K562 (cell line): Measurements from ENCODE around the gene RFT1. TPM values are rescaled to one million over a fixed set of nuclear protein-coding genes. Genes with fewer than 3 reads are reported as not detected.

Source experiments
- ATAC-seq: fragments of 200-7000 bp; cut with Tn5 transposase; 3 replicates; pipeline ENCODE4 v1.9.1; 2020; ENCODE audit warnings: moderate library complexity
- BruUV-seq: library from RNA; stranded (reverse); fragments of 400-500 nt; replicated peaks from 2 replicates; lab custom pipeline; 2021; lab: Mats Ljungman, UMichigan
- CTCF ChIA-PET: fragments of 300-600 bp; formaldehyde crosslinking; extraction: SDS; loops from one replicate; lab custom pipeline; 2021; ENCODE audit warnings: low intra/inter-chr PET ratio; lab: Yijun Ruan, JAX
- POLR2A ChIA-PET: fragments of 300-600, 350-650 bp; sonication (Branson Sonifier 250); formaldehyde crosslinking; extraction: SDS; loops from one replicate; lab custom pipeline; 2021; ENCODE audit warnings: antibody characterized with exemption, inconsistent platforms; lab: Yijun Ruan, JAX
- DNase-seq, 4 experiments: peaks; one replicate each; pipeline versions ENCODE4 v3.0.0 to v3.0.0-alpha.2; 2011 to 2018; ENCODE audit warnings: low spot score in 3 of 4, mixed read lengths in 3 of 4; ENCODE audit errors: extremely low read depth in 1 of 4
- FAIRE-seq: peaks from 2 replicates; lab custom pipeline; 2011; peaks lifted over from hg19 to GRCh38; lab: Jason Lieb, UNC
- H2AFZ ChIP-seq: 2 replicates; pipeline ENCODE4 v1.6.0; 2011; ENCODE audit warnings: low read depth, low read length, control low read depth, inconsistent platforms
- H3K27ac ChIP-seq: fragments of 200-600 bp; 3 replicates; pipeline ENCODE4 v1.8.0; 2011; ENCODE audit warnings: low read depth, mild to moderate bottlenecking, control low read depth, inconsistent platforms, low read length, moderate library complexity, mixed read lengths; ENCODE audit errors: extremely low read depth
- H3K27me3 ChIP-seq, 2 experiments: fragments of 300-600 bp in 1 of 2; 2 replicates in 1 of 2; 3 replicates in 1 of 2; pipeline versions ENCODE4 v1.6.0 to v1.8.0; 2011; ENCODE audit warnings: inconsistent platforms in 2 of 2, low read length in 2 of 2, mild to moderate bottlenecking in 1 of 2, mixed read lengths in 1 of 2, moderate library complexity in 1 of 2; ENCODE audit not compliant: control insufficient read depth in 2 of 2, insufficient read depth in 2 of 2
- H3K36me3 ChIP-seq: fragments of 300-600 bp; 3 replicates; pipeline ENCODE4 v1.8.0; 2011; ENCODE audit warnings: mild to moderate bottlenecking, low read length, inconsistent platforms; ENCODE audit not compliant: control insufficient read depth, insufficient read depth
- H3K4me1 ChIP-seq, 2 experiments: fragments of 200-600 bp in 1 of 2; replicated peaks in 1 of 2; 2 replicates in 1 of 2; 3 replicates in 1 of 2; pipeline versions ENCODE4 v1.5.1 to v1.8.0; 2011; ENCODE audit warnings: inconsistent platforms in 2 of 2, low read length in 2 of 2, mild to moderate bottlenecking in 1 of 2, mixed read lengths in 1 of 2, moderate library complexity in 1 of 2; ENCODE audit not compliant: control insufficient read depth in 2 of 2, insufficient read depth in 2 of 2
- H3K4me2 ChIP-seq: 2 replicates; pipeline ENCODE4 v1.6.1; 2011; ENCODE audit warnings: low read length, control low read depth, inconsistent platforms, mixed read lengths; ENCODE audit not compliant: insufficient read depth
- H3K4me3 ChIP-seq: fragments of 200-600 bp; sonication (generic), shearing (Covaris generic); 2 replicates; pipeline ENCODE4 v1.5.1; 2016; ENCODE audit warnings: control low read depth, inconsistent platforms
- H3K79me2 ChIP-seq: fragments of 200-600 bp; 3 replicates; pipeline ENCODE4 v1.8.0; 2011; ENCODE audit warnings: low read length, inconsistent platforms; ENCODE audit not compliant: control insufficient read depth, insufficient read depth
- H3K9ac ChIP-seq, 2 experiments: 2 replicates each; pipeline versions ENCODE4 v1.6.0 to v1.6.1; 2011; ENCODE audit warnings: low read depth in 2 of 2, low read length in 2 of 2, control low read depth in 1 of 2, inconsistent platforms in 1 of 2, mild to moderate bottlenecking in 1 of 2, mixed read lengths in 1 of 2; ENCODE audit not compliant: insufficient read depth in 1 of 2
- H3K9me1 ChIP-seq: one replicate; pipeline ENCODE4 v1.6.0; 2011; ENCODE audit warnings: inconsistent platforms, mild to moderate bottlenecking, low read length, moderate library complexity; ENCODE audit not compliant: control insufficient read depth, insufficient read depth
- H3K9me3 ChIP-seq: replicated peaks from 2 replicates; pipeline ENCODE4 v1.5.1; 2011; ENCODE audit warnings: low read depth, low read length, inconsistent platforms; ENCODE audit not compliant: control insufficient read depth, insufficient read depth
- H4K20me1 ChIP-seq: replicated peaks from 2 replicates; pipeline ENCODE4 v1.6.1; 2011; ENCODE audit warnings: low read length, inconsistent platforms, mixed read lengths; ENCODE audit not compliant: control insufficient read depth, insufficient read depth
- FIP1L1 ChIP-seq: fragments of 200-400 bp; formaldehyde crosslinking; IDR thresholded peaks from 2 replicates; pipeline ENCODE4 v1.6.1; 2018; ENCODE audit warnings: mild to moderate bottlenecking, low read depth, low read length; ENCODE audit not compliant: poor library complexity, severe bottlenecking
- HDGF ChIP-seq: fragments of 450-650 bp; IDR thresholded peaks from 2 replicates; pipeline ENCODE4 v1.6.1; 2016
- PHF21A ChIP-seq: fragments of 450-650 bp; IDR thresholded peaks from 2 replicates; pipeline ENCODE4 v1.6.1; 2017; ENCODE audit warnings: low read depth, borderline replicate concordance
- RBM15 ChIP-seq: fragments of 200-400 bp; formaldehyde crosslinking; IDR thresholded peaks from 2 replicates; pipeline ENCODE4 v1.6.1; 2018; ENCODE audit warnings: mild to moderate bottlenecking, low read length, moderate library complexity; ENCODE audit not compliant: insufficient read depth
- SREBF1 ChIP-seq: fragments of 150-350 bp; IDR thresholded peaks from 2 replicates; pipeline ENCODE4 v1.6.1; 2014; ENCODE audit warnings: antibody characterized with exemption, low read depth, low read length, borderline replicate concordance
- WGBS: fragments of 100-300 bp; shearing (Covaris generic); methylation state at CpG from one replicate; pipeline ENCODE4 v1.1.6; 2016; ENCODE audit warnings: low coverage, mixed read lengths; ENCODE audit not compliant: insufficient coverage; ENCODE audit errors: missing lambda C conversion rate; 5-methylcytosine and 5-hydroxymethylcytosine counted together
- in situ Hi-C: fragments of 300-500 bp; cut with MboI; formaldehyde crosslinking; loops from 4 replicates; pipeline ENCODE4 v1.15.0; 2018; ENCODE audit warnings: inconsistent platforms, mixed read lengths
- intact Hi-C: fragments of 100-400 bp; cut with micrococcal nuclease; formaldehyde crosslinking; loops from 2 replicates; pipeline ENCODE4 v1.14.2; 2022
- polyA plus RNA-seq, 8 experiments: library from polyadenylated mRNA; depleted of rRNA in 4 of 8; stranded (reverse) in 5 of 8; unstranded in 3 of 8; fragments of >200 nt; fragmentation: Nextera tagmentation in 2 of 8; fragmentation: Illumina TruSeq in 1 of 8; extraction: Ambion mirVana in 2 of 8; extraction: Trizol in 1 of 8; gene quantifications; 2 replicates each; pipeline versions ENCODE4 v1.2.1 to v1.2.3, GENCODE V29; 2011 to 2014; ENCODE audit warnings: inconsistent platforms in 1 of 8, missing spikeins in 1 of 8
- total RNA-seq, 7 experiments: library from RNA; depleted of rRNA in 6 of 7; stranded (reverse); fragments of >200 nt in 6 of 7; fragmentation: Illumina TruSeq in 2 of 7; extraction: Trizol in 2 of 7; gene quantifications; 2 replicates each; pipeline versions ENCODE4 v1.2.1 to v1.2.3, GENCODE V29; 2011 to 2021; ENCODE audit warnings: low replicate concordance in 1 of 7
- TF ChIP-seq, protein P1 (sequence below): fragments of 200-800 bp; sonication (Bioruptor generic); IDR thresholded peaks from 2 replicates; pipeline ENCODE4 v1.6.1; 2016; ENCODE audit warnings: missing genetic modification characterization, missing compliant biosample characterization

Gene RFT1
- total and polyA plus RNA-seq, 9 of the 15 experiments (the other 6 are each of a cell fraction or from before 2014, with no cell fraction given): 4.4 to 23.8 (median 8.9) TPM

DNA sequence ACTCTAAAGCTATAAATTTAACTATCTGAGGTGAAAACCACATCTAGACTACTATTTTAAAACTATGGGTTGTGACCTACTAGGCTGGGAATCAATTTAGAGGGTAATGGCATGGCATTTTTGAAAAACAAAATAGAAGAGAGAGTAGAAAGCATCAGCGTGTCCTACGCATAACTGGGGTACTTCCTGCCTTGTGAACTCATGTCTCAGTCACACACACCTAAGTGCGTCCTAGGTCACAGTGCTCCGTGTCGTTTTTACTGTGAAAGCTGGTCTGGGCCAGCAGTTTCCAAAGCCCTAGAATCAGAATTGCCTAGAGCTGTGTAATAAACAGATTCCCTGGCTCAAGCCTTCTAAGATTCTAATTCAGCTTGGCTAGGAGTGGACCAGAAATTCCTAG, 32.3 kb downstream of the RFT1 start (continued):
- TF ChIP-seq, protein P1, sequence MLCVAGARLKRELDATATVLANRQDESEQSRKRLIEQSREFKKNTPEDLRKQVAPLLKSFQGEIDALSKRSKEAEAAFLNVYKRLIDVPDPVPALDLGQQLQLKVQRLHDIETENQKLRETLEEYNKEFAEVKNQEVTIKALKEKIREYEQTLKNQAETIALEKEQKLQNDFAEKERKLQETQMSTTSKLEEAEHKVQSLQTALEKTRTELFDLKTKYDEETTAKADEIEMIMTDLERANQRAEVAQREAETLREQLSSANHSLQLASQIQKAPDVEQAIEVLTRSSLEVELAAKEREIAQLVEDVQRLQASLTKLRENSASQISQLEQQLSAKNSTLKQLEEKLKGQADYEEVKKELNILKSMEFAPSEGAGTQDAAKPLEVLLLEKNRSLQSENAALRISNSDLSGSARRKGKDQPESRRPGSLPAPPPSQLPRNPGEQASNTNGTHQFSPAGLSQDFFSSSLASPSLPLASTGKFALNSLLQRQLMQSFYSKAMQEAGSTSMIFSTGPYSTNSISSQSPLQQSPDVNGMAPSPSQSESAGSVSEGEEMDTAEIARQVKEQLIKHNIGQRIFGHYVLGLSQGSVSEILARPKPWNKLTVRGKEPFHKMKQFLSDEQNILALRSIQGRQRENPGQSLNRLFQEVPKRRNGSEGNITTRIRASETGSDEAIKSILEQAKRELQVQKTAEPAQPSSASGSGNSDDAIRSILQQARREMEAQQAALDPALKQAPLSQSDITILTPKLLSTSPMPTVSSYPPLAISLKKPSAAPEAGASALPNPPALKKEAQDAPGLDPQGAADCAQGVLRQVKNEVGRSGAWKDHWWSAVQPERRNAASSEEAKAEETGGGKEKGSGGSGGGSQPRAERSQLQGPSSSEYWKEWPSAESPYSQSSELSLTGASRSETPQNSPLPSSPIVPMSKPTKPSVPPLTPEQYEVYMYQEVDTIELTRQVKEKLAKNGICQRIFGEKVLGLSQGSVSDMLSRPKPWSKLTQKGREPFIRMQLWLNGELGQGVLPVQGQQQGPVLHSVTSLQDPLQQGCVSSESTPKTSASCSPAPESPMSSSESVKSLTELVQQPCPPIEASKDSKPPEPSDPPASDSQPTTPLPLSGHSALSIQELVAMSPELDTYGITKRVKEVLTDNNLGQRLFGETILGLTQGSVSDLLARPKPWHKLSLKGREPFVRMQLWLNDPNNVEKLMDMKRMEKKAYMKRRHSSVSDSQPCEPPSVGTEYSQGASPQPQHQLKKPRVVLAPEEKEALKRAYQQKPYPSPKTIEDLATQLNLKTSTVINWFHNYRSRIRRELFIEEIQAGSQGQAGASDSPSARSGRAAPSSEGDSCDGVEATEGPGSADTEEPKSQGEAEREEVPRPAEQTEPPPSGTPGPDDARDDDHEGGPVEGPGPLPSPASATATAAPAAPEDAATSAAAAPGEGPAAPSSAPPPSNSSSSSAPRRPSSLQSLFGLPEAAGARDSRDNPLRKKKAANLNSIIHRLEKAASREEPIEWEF (CRISPR knock-in tag): no peak

DNA sequence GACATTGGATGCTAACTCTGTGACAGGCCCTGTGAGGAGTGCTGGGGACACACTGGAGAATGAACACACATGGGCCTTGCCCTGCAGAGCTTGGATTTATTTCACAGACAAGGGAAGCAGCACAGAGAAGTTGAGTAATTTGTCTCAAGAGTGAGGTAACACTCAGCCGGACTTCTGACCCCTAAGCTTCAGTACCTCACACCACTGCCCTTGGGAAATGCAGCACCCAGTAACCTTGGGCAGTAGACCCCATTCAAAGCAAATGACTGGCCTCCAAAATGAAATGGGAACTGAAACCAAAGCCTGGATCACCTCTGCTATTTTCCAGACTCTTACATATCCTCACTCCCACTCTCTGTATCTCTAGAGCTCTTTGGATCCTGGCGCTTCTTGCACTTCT, 37.3 kb downstream of the RFT1 start:
- no peak for ATAC-seq
- Histone ChIP-seq H3K9me3 (no peaks in the 10 kb centered on the region), H3K27ac (no peak overlapping the region), H3K27me3 (no peaks in the 10 kb centered on the region), H3K4me2 (no peak overlapping the region), H3K9ac (no peak overlapping the region), H3K79me2 (no peaks in the 10 kb centered on the region), H3K4me1 (no peaks in the 10 kb centered on the region), H2AFZ (no peak overlapping the region), H3K4me3 (no peak overlapping the region), H4K20me1 (no peaks in the 10 kb centered on the region), H3K36me3 (peaks cover 14% of the 10 kb centered on the region; the same call in 1 of the 3 replicates), H3K9me1 (no peaks in the 10 kb centered on the region)
- in situ Hi-C loops: no loop called here
- no TSS peak for BruUV-seq
- FAIRE-seq: no peak
- intact Hi-C loops: no loop called here
- ChIA-PET POLR2A (interaction anchor here (1.0 kb wide), 1 partner anchor 9 kb away, joined by 9 read pairs; no protein-coding TSS in a partner anchor), CTCF (no interaction called here)
- DNase-seq: no peak
- TF ChIP-seq SREBF1 (no peak), FIP1L1 (no peak), PHF21A (no peak), RBM15 (no peak), HDGF (no peak)
- 54% methylated on average over 2 of the region's 2 CpGs for WGBS
